NCI-H1092 treated with DMSO at 0.1 percent for 48 hours (cell line): ENCODE data around the gene RAB40A.

Experiments used
- DNase-seq: peaks from one replicate; lab custom pipeline; 2025; lab: John Stamatoyannopoulos, UW

Gene RAB40A, protein sequence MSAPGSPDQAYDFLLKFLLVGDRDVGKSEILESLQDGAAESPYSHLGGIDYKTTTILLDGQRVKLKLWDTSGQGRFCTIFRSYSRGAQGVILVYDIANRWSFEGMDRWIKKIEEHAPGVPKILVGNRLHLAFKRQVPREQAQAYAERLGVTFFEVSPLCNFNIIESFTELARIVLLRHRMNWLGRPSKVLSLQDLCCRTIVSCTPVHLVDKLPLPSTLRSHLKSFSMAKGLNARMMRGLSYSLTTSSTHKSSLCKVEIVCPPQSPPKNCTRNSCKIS

DNA sequence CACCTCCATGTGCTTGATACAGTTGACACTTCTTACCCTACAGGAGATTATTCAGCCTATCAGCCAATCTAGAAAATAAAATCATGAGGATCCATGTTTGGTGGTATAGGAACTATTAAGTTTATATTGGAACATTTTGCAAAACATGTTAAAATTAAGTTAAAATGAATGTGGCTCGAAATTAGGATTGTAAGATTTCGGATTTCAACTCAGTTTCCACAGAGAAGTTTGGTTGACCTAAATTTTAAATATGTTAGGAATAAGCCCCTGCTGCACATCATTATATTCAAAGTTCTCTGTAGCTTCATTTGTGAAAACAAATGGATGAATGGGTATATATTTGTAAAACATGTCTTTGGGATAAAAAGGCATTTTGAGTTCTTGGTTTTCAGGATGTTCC, at the start of gene RAB40A:
Gene RAB40A, minus strand, starts transcription at position 101 of the 400 bp plus-strand sequence. CDS start 18,733 bp downstream, outside the sequence.
- no peak for DNase-seq

DNA sequence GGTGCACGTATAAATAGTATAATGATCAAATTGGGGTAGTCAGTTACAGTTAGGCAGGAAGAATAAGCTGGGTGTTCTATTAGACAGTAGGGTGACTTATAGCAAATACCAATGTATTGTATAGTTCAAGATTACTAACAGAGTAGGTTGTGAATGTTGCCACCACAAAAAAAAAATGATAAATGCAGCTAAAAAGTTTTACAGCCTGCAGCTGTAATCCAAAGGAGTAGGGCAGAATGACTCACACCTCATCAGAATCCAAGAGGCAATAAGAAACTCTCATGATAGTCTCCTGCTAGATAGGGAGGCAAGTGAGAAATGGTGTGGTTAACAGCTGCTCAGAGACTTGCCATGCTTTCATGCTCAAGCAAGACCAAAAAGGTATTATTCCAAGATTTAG, 46.5 kb upstream of the RAB40A start:
- no peak for DNase-seq

DNA sequence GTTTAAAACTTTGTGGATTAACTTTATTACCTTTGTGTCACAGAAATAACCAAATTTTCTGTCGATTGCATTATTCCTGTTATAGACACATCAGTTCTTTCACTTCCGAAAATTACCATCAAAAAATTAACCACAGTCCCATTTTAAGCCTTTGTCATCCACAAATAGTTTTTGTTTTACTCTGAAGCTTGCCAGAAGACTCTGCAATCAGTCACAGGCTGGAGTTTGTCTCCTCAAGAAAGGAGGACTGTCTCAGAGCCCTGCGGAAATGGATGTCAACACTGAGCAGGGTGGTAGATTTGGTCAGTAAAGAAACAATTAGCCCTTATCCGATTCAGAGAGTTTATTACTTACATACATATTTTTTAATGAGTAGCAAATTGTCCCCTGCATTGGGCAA, 45.9 kb upstream of the RAB40A start:
- no peak for DNase-seq

DNA sequence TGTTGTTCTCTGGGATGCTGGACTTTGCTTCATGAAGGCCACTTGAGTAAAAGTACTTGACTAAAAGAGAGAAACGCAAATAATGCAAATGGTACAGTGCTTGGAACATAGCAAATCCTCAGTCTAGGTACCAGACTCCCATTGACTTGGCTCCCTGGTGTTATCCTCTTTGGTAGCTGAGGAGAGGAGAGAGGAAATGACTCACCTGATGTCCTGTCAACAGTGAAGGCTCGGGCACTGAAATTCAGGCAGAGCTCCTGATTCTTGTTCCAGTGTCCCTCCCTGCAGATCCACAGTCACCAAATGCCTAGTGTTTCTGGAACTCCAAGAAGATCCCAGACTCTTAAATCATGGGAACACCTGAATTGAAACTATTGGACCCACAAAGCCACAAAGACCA, 43.5 kb upstream of the RAB40A start:
- no peak for DNase-seq

DNA sequence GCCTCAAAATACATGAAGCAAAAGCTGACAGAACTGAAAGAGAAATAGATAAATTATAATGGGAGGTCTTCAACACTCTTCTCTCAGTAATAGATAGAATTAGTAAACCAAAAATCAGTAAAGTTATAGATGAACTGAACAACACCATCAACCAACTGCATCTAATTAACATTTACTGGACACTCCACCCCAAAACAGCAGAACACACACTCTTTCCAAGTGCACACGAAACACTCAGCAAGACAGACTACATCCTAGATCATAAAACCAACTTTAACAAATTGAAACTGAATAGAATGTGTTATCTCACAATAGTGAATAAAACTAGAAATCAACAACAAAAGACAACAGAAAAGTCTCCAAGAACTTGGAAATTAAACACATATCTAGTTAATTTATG, 41.0 kb upstream of the RAB40A start:
- DNase-seq, result no peak

DNA sequence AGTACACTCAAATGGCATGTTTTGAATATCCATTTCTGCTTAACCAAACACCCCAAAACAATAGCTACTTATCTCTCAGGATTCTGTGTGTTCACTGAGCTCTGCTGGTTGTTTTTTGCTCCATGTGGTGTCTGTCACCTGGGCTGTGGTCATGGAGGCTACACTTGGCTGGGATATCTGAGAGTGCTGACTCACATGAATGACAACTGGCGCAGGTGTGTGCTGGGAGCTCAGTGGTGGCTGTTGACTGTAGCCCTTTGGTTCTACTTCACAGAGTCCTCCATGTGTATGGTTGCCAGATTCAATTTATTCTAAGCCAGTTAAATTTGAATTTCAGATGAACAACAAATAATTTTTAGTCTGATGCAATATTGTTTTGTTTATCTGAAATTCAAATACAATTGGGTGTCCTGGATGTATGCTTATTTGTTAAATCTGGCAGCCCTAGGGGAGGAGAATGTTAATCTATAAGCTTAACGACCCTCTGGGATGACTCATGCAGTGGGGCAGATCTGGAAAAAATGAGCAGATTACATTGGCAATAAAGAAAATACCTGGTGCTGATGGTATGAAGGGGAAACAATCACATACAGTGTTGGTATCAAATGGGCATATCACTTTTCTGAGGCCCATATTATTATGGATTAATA, 37.8 kb upstream of the RAB40A start:
- DNase-seq, result no peak

DNA sequence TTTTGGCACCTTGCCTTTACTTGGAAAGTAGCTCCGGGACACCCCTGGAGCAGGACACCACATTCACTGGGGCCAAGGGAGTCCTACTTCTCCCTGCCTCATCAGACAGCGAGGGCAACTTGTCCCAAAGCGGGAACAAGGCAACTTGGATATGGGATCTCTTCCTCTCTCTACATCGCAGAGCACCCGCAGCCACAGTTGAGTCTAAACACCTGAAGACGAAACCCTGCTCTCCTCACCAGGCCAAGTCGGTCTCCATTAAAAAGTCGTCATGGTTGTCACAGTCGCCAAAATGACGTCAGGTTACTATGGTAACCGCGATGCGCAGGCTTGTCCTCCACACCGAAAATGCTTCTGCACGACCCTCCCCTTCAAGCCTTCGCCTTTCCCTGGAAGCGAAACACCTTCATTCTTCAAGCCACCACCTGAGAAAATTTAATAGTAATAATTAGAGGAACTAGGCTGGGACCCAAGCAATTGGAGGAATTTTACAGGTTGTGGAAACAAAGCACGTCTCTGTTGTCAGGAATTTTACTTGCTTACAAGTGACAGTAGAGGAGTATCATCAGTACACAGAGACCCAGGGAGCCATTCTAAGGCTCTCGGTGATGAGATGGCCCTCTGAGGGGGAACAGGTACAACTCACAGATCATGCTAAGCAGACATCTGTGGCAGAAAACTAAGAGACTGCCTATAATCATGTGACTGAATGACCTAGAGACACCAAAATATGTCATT, 35.6 kb upstream of the RAB40A start:
- no peak for DNase-seq

DNA sequence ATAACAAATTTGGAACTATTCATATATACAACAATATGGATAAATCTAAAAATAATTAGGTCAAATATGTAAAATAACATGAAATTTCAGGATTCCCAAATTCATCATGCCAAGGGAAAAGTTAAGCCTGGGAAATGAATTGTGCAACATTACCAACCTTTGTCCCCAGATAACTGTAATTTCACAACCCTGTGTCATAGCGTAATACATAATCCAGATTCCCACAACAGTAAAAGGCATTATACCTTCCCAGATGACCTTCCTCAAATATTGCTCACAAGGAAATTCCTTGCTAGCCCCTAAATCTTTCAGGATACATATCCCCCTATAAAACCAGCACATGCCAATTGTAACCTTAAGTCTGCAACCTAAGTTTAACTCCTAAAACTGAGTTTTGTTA, 32.9 kb upstream of the RAB40A start:
- no peak for DNase-seq

DNA sequence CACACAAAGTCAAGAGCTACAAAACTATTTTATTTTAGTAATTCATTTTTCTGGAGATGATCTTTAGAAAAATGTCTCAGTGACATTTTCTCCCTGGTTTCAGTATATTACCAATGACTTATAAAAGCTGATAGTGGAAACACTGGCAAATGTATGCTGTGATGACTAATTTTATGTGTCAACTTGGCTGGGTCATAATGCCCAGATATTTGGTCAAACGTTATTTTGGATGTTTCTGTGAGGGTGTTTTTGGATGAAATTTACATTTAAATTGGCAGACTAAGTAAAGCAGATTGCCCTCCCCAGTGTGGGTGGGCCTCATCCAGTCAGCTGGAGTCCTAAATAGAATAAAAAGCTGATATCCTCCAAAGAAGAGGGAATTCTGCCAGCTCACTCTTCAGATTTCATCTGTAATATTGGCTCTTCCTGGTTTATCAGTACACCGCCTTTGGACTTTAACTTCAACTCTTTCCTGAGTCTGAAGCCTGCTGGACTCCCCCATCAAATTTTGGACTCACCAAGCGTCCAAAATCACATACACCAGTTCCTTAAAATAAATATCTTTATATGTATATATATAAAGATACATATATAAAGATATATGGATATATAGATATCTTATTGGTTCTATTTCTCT, 31.2 kb upstream of the RAB40A start:
- DNase-seq, result no peak

DNA sequence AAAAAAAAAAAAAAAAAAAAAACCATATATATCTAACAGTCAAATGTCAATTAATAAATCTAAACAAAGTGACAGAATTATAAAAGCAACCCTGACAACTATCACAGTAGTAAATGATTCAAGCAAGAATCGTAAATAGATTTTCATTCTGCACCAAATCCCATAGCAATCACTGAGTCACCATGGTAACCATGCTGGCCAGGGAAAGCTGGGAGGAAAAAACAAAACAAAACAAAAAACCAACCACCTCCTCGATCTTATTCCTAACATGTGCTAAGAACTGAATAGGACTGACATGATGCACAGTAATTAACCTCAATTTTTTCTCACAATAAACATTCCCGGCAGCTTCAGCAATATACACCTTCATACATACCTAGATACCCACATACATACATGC, 30.6 kb upstream of the RAB40A start:
- no peak for DNase-seq

DNA sequence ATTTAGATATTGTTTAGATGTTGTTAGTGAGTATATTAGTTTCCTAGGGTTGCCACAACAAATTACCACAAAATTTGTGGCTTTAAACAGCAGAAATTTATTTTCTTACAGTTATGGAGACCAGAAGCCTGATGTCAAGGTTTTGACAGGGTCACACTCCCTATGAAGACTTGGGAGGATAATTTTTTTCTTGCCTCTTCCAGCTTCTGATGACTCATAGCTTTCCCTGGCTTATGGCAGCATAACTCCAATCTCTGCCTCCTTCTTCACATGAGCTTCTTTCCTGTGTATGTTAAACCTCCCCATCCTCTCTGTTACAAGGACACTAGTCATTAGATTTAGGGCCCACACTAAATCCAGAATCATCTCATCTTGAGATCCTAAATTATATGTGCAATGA, 20.9 kb upstream of the RAB40A start:
- no peak for DNase-seq

DNA sequence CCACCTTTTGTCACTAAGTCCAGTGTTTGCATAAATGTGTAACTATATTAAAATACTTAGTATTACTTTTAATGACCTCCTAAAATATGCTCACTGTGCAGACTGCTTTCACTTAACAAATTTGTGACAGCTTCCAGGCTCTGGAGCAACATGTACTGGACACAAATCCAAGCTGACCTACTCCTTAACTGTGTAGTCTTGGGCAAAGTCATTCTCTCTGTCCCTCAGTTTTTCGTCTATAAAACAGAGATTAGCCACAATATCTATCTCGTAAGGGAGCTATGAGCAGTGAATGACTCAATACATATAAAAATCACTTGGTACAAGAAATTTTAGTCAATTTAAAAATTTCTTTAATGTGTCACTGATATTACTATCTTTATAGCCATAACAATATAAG, 20.4 kb upstream of the RAB40A start:
- no peak for DNase-seq

DNA sequence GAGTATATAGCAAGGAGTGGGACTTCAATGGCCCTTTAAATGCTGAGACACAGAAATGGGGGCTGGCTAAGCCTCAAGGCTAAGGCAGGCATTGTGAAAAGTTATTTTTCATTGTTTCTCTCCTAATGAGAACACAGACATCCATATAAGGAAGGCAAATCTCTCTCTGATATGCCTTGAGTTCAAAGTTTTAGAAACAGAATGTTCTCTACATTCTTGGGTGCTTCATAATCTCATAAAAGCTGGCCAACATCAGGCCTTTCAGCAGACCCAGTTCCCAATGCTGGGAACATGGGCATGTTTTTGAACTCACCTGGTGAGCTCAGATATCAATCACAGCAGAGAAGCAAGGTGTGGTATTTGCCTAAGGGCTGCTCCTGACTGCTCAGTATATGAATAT, 19.4 kb upstream of the RAB40A start:
- no peak for DNase-seq

DNA sequence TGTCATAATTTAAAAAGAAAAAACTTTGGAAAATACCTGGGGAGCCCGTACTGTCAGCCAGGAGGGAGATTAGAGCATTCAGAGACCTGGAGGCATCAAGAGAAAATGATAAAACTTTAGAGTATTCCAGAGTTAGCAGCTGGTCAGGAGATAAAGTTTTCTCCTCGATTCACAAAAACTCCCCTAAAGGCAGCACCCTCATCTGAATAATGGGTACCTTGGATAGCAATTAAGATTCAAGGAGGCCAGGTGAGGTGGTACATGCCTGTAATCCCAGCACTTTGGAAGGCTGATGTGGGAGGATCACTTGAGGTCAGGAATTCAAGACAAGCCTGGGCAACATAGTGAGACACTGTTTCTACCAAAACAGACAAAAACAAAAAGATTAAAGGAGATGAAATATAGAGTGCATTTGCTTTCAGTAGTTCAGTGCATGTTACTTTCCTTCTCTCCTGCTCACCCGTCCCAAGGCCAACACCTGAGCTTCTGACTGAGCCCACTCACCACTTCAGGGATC, 18.6 kb upstream of the RAB40A start:
- no peak for DNase-seq

DNA sequence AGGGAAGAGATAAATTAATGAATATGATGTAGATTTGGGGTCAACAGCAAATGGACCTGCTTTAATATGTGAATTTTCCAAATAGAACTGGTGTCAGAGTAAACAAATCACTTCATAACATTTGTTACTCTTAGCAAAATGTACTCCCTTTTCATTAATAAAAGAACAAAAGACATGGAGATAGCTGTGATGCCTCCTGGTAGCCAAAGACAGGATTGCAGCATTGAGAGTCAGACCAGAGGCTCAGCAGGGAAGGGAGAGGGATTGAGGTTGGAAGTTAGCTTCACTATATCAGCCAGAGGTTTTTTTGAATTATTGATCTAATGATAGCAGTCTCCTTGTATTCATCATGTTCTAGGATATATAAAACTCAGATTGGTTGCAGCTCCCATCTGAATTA, 17.4 kb upstream of the RAB40A start:
- DNase-seq, result no peak

DNA sequence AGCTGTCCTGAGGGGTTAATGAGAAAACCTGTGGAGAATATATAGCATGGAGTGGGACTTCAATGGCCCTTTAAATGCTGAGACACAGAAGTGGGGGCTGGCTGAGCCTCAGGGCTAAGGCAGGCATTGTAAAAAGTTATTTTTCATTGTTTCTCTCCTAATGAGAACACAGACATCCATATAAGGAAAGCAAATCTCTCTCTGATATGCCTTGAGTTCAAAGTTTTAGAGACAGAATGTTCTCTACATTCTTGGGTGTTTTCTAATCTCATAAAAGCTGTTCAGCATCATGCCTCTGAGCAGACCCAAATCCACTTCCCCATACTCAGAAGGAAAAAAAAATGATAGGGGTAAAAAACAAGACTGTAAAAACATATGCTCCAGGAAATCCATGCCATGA, 16.8 kb upstream of the RAB40A start:
- no peak for DNase-seq

DNA sequence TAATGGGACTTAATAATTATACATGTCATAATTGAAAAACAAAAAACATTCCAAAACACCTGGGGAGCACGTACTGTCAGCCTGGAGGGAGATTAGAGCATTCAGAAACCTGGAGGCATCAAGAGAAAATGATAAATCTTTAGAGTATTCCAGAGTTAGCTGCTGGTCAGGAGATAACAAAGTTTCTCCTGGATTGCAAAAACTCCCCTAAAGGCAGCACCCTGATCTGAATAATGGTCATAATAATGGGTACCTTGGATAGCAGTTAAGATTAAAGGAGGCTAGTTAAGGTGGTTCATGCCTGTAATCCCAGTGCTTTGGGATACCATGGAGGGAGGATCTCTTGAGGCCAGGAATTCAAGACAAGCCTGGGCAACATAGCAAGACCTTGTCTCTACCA, 15.9 kb upstream of the RAB40A start:
- no peak for DNase-seq

DNA sequence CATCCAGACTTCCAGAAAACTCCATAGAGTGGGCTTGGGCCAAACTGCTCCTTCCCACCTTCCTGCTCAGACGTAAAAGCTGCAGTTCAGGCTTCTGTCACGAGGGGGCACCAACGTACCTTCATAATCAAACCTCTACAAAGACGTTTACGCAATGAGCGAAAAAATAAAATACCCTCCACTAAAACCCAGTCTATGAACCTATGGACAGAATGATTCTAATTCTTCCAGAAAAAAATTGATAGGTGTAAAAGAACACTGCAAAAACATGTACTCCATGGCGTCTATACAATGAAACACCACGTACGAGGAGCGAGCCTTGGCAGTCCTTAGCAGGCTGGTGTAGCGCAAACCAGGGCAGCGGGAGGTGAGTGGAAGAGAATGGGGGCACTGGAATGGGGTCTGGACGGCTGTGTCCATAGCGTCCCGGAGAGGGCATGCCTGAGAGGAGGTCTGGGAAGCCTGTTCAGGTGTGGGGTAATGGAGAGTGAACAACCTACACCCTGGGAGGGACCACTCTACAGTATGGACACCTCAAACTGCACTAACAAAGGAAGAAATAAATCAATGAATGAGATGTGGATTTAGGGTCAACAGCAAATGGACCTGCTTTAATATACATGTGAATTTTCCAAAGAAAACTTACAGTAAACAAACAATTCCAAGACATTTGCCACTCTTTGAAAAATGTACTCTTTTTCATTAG, 14.4 kb upstream of the RAB40A start:
- DNase-seq, result peak; percentile 93

DNA sequence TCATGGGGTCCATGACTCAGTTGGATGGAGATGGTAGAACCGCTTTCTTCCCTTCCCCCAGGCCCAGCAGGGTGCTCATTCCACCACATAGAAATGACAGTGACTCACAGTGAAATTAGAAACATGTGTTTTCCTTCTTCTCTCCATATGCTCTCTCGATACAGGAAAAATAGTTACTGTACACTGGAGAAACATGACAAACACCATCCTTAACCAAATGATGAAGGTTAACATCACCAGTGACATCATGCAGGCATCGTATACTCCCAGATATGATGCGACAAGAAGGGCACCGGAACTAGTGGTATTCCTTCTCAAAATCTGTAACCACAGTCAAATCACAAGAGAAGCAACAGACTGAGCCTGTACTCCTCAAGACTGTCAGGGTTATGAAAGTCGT, 11.7 kb upstream of the RAB40A start:
- no peak for DNase-seq

DNA sequence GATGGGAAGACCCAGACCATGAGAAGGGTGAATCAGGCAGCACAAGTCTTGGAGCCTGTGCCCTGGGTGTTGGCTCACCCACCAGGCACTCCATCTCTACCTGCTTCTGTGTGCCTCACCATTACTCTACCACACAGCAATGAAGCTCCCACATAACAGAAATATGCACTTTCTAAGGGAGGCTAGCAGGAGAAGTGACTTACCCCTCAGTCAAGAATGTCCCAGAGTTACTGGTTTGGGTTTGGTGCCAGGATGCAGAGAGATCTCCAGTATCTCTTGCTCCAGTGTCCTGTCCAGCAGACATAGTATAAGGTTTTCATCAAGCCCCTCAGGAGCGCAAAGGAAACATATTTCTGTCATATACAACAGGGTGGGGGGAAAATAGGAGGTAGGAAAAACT, 11.3 kb upstream of the RAB40A start:
- DNase-seq, result no peak

DNA sequence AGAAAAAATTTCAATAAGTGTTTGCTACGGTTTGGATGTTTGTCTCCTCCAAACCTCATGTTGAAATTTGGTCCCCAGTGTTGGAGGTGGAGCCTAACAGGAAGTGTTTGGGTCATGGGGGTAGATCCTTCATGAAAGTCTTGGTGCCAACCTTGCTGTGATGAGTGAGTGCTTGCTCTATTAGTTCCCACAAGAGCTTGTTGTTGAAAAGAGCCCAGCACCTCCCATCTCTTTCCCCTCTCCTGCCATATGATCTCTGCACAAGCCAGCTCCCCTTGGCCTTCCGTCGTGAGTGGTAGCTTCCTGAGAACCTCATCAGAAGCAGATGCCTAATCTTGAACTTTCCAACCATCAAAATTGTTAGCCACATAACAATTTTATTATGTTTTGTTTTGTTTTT, 10.3 kb upstream of the RAB40A start:
- DNase-seq, result no peak

DNA sequence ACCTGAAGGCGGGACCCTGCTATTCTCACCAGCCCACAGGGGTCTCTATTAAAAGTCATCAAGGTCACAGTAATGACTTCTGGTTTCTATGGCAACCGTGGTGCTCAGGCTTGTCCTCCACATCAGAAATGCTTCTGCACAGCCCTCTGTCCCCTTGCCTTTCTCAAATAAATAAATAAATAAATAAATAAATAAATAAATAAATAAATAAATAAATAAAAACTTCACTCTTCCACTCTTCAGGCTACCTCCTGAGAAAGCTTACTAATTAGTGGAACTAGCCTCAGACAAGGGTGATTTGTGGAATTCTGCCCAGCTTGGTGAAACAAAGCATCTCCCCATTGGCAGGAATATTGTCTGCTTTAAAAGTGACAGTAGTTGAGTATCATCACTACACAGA, 5.5 kb upstream of the RAB40A start:
- DNase-seq, result no peak
